Loucy (cell line): ENCODE data around the gene TRPM5.

ENCODE experiments used
- EZH2phosphoT487 ChIP-seq: fragments of 200-600 bp; IDR thresholded peaks from 2 replicates; pipeline ENCODE4 v1.6.1; 2018; ENCODE audit warnings: antibody characterized with exemption, mild to moderate bottlenecking, moderate library complexity, borderline replicate concordance
- TF ChIP-seq, protein P1 (sequence below): fragments of 200-600 bp; sonication (generic); conservative IDR thresholded peaks from 2 replicates; pipeline ENCODE4 v1.5.1; 2014; ENCODE audit warnings: mild to moderate bottlenecking, antibody characterized with exemption, low read length

DNA sequence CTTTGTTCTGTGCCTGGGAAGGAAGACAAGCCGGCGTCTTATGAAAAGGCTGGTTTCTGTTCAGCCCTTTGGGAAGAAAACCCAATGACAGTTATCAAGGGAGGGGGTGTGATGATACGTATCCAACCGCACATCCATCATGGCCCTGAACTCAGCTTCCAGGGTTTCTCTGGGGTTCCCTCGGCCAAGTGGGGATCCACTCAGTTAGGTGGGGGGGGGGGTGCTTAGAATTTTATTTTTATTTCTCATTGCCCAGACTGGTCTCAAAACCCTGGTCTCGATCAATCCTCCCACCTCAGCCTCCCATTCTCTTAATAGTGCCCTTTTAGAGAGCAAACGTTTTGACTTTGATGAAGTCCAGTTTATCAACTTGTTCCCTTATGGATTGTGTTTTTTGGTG is 26.2 kb upstream of the TRPM5 start:
- TF ChIP-seq, protein P1, sequence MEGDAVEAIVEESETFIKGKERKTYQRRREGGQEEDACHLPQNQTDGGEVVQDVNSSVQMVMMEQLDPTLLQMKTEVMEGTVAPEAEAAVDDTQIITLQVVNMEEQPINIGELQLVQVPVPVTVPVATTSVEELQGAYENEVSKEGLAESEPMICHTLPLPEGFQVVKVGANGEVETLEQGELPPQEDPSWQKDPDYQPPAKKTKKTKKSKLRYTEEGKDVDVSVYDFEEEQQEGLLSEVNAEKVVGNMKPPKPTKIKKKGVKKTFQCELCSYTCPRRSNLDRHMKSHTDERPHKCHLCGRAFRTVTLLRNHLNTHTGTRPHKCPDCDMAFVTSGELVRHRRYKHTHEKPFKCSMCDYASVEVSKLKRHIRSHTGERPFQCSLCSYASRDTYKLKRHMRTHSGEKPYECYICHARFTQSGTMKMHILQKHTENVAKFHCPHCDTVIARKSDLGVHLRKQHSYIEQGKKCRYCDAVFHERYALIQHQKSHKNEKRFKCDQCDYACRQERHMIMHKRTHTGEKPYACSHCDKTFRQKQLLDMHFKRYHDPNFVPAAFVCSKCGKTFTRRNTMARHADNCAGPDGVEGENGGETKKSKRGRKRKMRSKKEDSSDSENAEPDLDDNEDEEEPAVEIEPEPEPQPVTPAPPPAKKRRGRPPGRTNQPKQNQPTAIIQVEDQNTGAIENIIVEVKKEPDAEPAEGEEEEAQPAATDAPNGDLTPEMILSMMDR: no peak
- no peak for TF ChIP-seq EZH2phosphoT487
